Measurements from ENCODE around the gene SLX4IP.
"Not testable (repeated sequence)": the region's sequence is repeated elsewhere in the genome, so short reads cannot be mapped to it uniquely, and the experiment has no call there.

Gene SLX4IP

GRCh38 chr20:10609770-10610169 lies 174.7 kb downstream of the SLX4IP start:
- H3K9me3 ChIP-seq, result no peaks in the 10 kb centered on the region
- no peak for TF ChIP-seq CTCF (IDR thresholded peaks at IDR 0.05)
- H3K27ac ChIP-seq, result peak overlapping the region; percentile 88 to 91
- H3K27me3 ChIP-seq, result no peaks in the 10 kb centered on the region
- intact Hi-C loops (cut with DNase I; ENCODE audit: low total_unique reads), result loop anchor here (5.0 kb wide), 1 partner anchor 52 kb away; no protein-coding TSS in a partner anchor
- H3K4me1 ChIP-seq, result peaks cover 10 to 63% (median 32%) of the 10 kb centered on the region in 4 donors
- DNase-seq, result no peak
- H3K4me3 ChIP-seq, result no peak overlapping the region
- H3K36me3 ChIP-seq, result no peaks in the 10 kb centered on the region

- no peak for TF ChIP-seq CTCF (IDR thresholded peaks at IDR 0.05)
- Histone ChIP-seq H3K27me3 (no peaks in the 10 kb centered on the region), H3K4me1 (peaks cover 10 to 58% (median 27%) of the 10 kb centered on the region in 4 donors), H3K9me3 (no peaks in the 10 kb centered on the region), H3K4me3 (no peak overlapping the region), H3K36me3 (no peaks in the 10 kb centered on the region), H3K27ac (peak overlapping the region; percentile 88 to 91)
- no peak for DNase-seq
- intact Hi-C loops (cut with DNase I; ENCODE audit: low total_unique reads), result no loop called here
Measured at GRCh38 chr20:10610251-10610650, 175.1 kb downstream of the SLX4IP start.

DNA sequence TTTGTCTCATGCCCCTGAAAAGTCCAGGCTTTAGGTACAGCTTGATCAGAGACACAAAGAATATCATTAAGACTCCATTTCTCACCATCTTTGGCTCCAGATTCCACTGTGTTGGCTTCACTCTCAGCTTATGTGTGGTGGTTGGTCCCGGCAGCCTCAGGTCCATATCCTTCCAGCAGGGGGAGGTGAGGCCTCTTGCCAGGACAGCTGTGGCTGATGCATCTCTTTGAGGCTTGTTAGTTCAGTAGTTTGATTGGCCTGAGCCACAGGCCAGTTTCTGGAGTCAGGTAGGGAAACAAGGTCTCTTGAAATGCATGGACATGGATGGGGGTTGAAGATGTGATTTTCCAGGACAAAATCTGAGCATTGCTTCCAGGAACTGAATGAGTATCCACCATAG lies 176.3 kb downstream of the SLX4IP start:
- Histone ChIP-seq H3K27ac (peak overlapping the region; percentile 88 to 91), H3K4me1 (peaks cover 10 to 51% (median 26%) of the 10 kb centered on the region in 4 donors), H3K27me3 (no peaks in the 10 kb centered on the region), H3K36me3 (no peaks in the 10 kb centered on the region), H3K4me3 (no peak overlapping the region), H3K9me3 (no peaks in the 10 kb centered on the region)
- DNase-seq, result peak in 1 of 2 donors; percentile 40
- TF ChIP-seq CTCF (IDR thresholded peaks at IDR 0.05), result peak; percentile 31 to 37
- intact Hi-C loops (cut with DNase I; ENCODE audit: low total_unique reads), result no loop called here

DNA sequence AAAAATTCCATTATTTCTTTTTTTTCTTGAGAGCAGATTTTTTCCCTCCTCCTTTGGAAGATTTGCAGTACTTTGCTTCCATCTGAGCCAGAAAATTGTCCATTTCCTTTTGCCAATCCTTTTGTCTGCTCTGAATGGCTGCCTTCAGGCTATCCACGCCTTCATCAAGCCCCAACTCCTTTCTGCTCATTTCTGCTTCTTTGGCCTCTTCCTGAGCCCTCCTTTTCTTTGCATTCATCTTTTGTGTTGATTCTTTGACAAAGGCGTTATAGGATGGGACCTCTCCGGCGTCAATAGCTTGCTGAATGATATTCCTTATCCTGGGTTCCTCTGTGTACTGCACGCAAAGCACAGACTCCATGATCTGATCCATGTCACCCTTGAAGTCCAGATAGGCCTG lies 178.3 kb downstream of the SLX4IP start:
- H3K4me3 ChIP-seq; DNase-seq; H3K36me3 ChIP-seq; H3K27ac ChIP-seq; H3K9me3 ChIP-seq; H3K27me3 ChIP-seq; intact Hi-C loops (cut with DNase I; ENCODE audit: low total_unique reads): not testable (repeated sequence)
- H3K4me1 ChIP-seq, result peaks cover 10 to 31% (median 22%) of the 10 kb centered on the region in 4 donors

DNA sequence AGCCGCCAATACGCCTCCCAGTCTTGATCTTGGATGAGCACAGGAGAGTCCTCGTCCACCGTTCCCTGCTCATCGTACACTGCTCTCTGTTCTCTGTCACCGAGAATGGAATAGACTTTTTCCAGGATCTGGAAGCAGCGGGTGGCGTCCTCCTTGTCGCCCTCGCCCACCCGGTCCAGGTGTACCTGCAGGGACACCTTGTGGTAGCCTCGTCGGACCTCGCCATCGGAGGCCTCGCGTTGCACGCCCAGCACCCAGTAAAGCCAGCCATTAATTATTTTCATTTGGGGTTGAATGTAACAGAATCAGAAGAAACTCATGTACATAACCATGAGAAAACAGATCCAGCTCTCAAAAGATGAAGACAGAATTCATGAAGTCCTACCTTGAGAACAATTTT lies 178.8 kb downstream of the SLX4IP start:
- H3K27ac ChIP-seq, result no peak overlapping the region
- intact Hi-C loops (cut with DNase I; ENCODE audit: low total_unique reads), result no loop called here
- no peaks in the 10 kb centered on the region for H3K27me3 ChIP-seq
- H3K4me1 ChIP-seq, result peaks cover 7 to 27% (median 19%) of the 10 kb centered on the region in 4 donors
- H3K36me3 ChIP-seq, result no peaks in the 10 kb centered on the region
- H3K9me3 ChIP-seq, result no peaks in the 10 kb centered on the region
- DNase-seq, result no peak
- TF ChIP-seq CTCF (IDR thresholded peaks at IDR 0.05), result no peak
- no peak overlapping the region for H3K4me3 ChIP-seq

DNA sequence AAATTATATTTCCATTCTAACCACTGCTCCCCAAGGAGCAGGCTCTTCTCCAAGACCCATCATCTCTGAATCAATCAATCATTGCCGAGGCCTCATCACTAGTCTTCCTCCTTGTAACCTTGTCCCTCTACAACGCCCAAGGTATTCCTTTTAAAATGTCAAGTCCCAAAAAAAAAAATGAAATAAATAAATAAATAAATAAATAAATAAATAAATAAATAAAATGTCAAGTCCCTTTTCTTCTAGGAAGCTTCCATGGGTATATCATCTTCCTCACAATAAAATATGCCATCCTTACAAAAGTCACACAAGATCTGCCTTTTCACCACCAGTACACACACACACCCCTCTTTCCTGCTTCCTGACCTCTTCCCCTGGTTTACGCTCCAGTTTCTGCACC lies 181.1 kb downstream of the SLX4IP start:
- Histone ChIP-seq H3K36me3 (no peaks in the 10 kb centered on the region), H3K9me3 (no peaks in the 10 kb centered on the region), H3K4me1 (peaks cover 0 to 19% (median 2%) of the 10 kb centered on the region in 4 donors), H3K27ac (no peak overlapping the region), H3K4me3 (no peak overlapping the region), H3K27me3 (no peaks in the 10 kb centered on the region)
- no peak for TF ChIP-seq CTCF (IDR thresholded peaks at IDR 0.05)
- no peak for DNase-seq
- intact Hi-C loops (cut with DNase I; ENCODE audit: low total_unique reads), result no loop called here

DNA sequence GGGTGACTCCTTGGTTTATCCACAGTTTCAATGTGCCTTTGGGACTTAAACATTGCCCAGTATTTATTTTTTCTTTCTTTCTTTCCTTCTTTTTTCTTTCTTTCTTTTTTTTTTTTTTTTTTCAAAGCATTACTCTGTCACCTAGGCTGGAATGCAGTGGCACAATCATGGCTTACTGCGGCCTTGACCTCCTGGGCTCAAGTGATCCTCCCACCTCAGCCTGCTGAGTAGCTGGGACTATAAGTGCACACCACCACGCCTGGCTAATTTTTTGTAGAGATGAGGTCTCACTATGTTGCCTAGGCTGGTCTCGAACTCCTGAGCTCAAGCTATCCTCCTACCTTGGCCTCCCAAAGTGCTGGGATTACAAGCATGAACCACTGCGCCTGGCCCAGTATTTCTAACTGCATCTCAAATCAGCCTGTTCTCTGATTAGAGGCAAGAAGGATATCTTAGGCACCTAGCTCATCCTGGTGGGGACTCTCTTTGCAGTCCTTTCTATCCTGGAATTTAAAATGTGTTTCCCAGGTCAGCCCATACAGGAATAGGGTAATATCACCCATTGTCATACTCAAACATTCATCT lies 182.5 kb downstream of the SLX4IP start:
- H3K36me3 ChIP-seq; intact Hi-C loops (cut with DNase I; ENCODE audit: low total_unique reads); DNase-seq; H3K27me3 ChIP-seq; H3K9me3 ChIP-seq; H3K4me3 ChIP-seq: not testable (repeated sequence)
- Histone ChIP-seq H3K4me1 (peaks cover 0 to 24% (median 3%) of the 10 kb centered on the region in 4 donors), H3K27ac (peak overlapping the region in 1 of 2 donors; percentile 14)
